ENCODE results near the gene MAGOHB.

The MAGOHB gene

DNA sequence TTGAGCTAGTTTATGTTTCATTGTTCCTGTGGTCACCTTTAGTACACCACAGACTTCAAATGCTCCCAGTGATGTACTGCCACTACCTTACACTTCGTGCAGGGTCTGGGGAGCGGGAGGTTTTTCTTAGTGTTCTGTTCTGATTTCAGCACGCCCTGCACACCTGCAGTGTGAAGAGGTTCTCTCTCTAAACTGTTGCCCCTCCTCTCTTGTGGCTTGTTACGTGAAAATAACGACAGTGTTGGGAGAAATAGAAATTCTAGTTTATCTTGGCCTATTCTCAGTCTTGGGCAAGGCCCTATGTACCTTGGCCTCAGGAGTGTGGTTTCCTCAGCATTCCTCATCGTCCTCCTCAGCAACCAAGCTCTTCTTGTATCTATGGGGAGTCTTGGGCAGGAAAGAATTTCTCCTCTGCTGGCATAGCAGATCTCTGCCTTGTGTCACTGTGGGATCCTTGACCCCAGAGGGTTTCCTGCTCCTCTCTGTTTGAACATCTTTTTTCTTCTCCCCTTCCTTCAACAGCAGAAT lies 59.1 kb downstream of the MAGOHB start:
- in situ Hi-C loops (cut with MboI; ENCODE audit: low sequenced_read_pairs, unreplicated experiment), result no loop called here

More for the DNA sequence above, 59.1 kb downstream of the MAGOHB start:
- DNase-seq (ENCODE audit: low spot score), result no peak
- TF ChIP-seq, protein P1, sequence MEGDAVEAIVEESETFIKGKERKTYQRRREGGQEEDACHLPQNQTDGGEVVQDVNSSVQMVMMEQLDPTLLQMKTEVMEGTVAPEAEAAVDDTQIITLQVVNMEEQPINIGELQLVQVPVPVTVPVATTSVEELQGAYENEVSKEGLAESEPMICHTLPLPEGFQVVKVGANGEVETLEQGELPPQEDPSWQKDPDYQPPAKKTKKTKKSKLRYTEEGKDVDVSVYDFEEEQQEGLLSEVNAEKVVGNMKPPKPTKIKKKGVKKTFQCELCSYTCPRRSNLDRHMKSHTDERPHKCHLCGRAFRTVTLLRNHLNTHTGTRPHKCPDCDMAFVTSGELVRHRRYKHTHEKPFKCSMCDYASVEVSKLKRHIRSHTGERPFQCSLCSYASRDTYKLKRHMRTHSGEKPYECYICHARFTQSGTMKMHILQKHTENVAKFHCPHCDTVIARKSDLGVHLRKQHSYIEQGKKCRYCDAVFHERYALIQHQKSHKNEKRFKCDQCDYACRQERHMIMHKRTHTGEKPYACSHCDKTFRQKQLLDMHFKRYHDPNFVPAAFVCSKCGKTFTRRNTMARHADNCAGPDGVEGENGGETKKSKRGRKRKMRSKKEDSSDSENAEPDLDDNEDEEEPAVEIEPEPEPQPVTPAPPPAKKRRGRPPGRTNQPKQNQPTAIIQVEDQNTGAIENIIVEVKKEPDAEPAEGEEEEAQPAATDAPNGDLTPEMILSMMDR (IDR thresholded peaks at IDR 0.05; ENCODE audit: borderline replicate concordance, control extremely low read depth, extremely low read depth, insufficient read depth, missing control alignments), result no peak
